ENCODE measurements around the gene GRID1.

The GRID1 gene

DNA sequence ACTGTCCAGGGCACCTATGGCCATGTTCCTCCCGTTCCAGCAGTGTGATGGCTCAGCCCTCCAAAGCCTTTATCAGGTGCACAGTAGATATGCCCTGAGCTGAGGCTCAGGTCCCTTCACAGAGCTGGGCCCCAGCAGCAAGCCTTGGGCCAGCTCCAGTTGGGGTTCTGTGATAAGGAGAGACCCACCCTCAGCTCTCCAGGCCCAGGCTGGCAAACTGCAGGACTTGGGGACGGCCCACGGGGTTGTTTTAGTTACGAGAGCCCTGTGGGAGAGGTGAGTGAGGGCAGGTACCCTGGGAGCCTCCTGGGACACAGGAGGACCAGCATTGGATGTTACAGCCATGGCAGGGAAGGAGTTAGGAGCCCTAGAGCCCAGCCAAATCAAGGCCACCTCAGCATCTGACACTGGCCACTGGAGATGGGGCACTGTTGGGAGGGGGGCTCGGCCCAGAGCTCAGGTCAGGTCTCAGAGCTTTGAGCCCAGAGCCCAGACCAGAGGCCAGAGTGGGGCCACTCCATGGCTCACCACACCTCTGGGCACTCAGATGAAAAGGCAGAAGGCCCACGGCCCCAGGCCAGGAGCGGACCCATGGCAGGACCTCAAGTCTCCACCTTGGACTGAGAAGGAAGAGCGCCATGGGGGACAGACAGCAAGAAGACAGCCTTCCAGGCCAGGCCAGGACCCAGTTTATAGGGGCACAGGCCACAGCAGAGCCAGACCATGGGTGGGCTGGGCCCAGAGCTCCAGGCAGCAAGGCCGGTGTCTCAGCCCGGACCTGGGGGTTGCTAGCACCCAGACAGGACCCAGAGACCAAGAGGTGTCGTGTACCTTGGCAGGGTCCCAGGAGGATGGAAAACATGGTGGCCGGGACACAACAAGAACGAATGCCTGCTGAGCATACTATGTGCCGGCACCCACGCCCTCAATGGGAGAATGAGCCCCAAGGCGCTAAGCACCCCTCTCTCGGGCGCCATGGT lies 12.8 kb downstream of the GRID1 start:
- DNase-seq = no peak

GRCh38 chr10:86350897-86351296 lies 15.7 kb downstream of the GRID1 start:
- no peak for DNase-seq

DNA sequence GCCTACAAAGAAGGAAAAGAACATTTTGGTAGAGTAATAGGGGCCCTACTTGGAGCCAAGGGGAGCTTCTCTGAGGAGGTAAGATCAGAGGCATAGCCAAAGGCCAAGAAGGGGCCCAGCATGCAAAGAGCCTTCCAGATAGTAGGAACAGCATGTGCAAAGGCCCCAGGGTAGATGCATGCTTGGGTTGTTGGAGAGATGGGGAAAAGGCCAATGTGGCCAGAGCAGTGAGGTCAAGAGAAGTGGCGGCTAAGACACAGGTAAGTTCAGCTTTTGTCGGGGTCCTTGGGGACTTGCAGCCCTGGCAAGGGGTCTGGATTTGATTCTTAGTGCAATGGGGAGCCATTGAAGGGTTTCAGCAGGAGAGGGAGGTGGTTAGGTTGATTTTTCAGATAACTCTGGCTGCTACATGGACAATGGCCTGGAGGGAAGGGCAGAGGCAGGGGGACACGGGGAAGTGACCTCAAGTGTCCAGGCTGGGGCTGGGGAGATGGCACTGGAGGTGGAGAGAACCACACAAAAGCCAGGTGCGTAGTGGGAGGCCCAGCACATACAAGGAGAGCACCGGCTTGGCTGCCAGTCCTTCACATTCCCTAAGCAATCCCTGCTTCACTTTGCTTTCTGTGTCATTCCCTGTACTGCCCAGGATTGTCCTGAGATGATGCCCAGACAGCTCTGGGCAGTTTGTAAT lies 16.5 kb downstream of the GRID1 start:
- DNase-seq = no peak

DNA sequence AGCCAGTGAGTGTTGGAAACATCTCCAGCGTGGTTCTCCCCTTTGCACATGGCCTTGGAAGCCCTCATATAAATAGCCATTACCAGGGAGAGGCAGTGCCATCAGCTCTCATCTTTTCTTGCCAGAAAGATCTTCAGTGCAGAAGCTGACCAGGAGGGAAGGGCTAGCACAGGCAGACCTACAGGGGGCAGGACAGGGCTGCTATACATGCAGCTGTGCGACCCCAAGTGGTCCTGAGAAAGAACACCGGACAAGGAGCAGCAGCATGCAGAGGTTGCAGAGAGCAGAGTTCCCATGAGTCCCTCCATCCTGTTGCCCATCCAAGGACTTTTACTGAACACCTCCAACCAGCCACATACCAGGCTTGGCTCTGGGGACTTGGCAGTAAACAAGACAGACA lies 17.1 kb downstream of the GRID1 start:
- DNase-seq = no peak

GRCh38 chr10:86348321-86349210 lies 18.0 kb downstream of the GRID1 start:
- no peak for DNase-seq

- DNase-seq = no peak
These were observed 18.7 kb downstream of the GRID1 start for GRCh38 chr10:86347856-86348255.

- no peak for DNase-seq
These were observed 19.6 kb downstream of the GRID1 start for GRCh38 chr10:86346799-86347665.

DNA sequence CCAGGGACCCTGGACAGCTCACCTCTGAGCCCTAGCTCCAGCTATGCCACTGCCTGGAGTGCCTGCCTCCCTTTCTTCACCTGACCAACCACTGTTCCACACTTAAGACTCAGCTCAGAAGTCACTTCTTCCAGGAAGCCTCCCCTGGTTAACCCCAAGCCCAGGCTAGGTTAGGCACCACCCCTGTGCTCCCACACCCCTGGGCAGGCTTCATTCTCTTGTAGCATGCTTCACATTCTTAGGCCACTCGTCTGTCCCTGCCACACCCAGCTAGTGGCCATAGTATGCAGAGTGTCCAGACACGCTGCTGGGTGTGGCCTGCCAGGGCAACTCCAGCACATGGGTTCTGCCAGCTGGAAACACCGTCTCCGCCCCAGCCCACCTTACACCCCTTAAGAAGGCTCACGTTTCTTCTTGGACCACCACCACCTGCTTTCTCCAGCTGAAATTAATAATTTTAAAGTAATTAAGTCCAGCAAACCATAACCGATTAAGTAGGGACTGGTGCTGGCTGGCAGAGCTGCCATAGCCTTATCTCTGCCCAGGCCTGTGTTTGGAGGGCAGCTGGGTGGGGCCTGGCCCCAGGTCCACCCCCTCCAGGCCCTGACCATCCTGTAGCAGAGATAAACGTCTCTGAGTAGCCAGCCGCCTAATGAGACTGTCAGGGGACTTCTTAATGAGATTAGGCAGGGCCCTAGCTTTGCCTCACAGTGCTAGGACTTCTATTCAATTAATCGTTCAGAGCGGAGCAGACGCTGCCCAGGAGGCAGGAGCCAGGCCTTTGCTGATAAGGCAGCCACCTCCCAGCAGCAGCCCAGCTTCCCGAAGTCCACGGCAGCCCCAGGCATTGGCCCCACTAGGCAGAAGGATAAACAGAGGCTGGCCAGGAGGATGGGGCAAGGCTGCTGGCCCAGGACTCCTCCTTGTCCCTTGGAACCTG lies 20.5 kb downstream of the GRID1 start:
- DNase-seq = no peak

- DNase-seq = peak; percentile 3
These were observed 21.2 kb downstream of the GRID1 start for GRCh38 chr10:86345296-86345858.

GRCh38 chr10:86344714-86345161 lies 21.9 kb downstream of the GRID1 start:
- peak; percentile 2 for DNase-seq

- DNase-seq = peak; percentile 5
These were observed 22.3 kb downstream of the GRID1 start for GRCh38 chr10:86344281-86344680.

- peak; percentile 7 for DNase-seq
These were observed 22.8 kb downstream of the GRID1 start for GRCh38 chr10:86343761-86344160.

GRCh38 chr10:86342111-86342863 lies 24.3 kb downstream of the GRID1 start:
- DNase-seq = peak; percentile 7

- peak; percentile 4 for DNase-seq
These were observed 25.2 kb downstream of the GRID1 start for GRCh38 chr10:86341361-86341811.

DNA sequence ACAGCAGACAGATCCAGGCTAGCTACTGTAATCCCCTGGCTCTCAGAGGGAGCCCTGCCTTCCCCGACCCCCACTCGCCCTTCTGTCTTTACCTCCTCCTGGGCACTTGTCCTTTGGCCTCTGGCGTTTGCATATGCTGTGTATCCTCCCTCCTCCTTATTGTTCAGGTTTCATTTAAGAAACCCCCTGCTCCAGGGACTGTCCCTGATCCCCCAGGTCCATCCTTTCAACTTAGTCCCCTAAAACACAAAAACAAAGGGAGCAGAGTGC lies 25.7 kb downstream of the GRID1 start:
- DNase-seq = no peak

- no peak for DNase-seq
These were observed 26.2 kb downstream of the GRID1 start for GRCh38 chr10:86340176-86340990.

- peak; percentile 3 for DNase-seq
These were observed 27.2 kb downstream of the GRID1 start for GRCh38 chr10:86339226-86339865.

- DNase-seq = peak; percentile 6
These were observed 29.4 kb downstream of the GRID1 start for GRCh38 chr10:86337121-86337601.

Measured in activated CD8-positive, alpha-beta memory T cell treated with anti-CD3 and anti-CD28 coated beads, Interleukin-2, amount 50 U/mL, for 4 hours (primary cell).